Smooth muscle cell (in vitro differentiated cells): Measurements from ENCODE around the gene HSD11B1L. TPM values are rescaled to one million over a fixed set of nuclear protein-coding genes. Genes with fewer than 3 reads are reported as not detected.
A peak's percentile ranks its signal among the peaks of the same experiment; 100 is the strongest.
"Not testable (repeated sequence)": the region's sequence is repeated elsewhere in the genome, so short reads cannot be mapped to it uniquely, and the experiment has no call there.

Experiments used
- DNase-seq: peaks from one replicate; lab custom pipeline; 2025; ENCODE audit not compliant: unreplicated experiment; lab: John Stamatoyannopoulos, UW
- H2AFZ ChIP-seq: fragments of 200-600 bp; sonication (generic); 2 replicates; pipeline ENCODE4 v1.6.0; 2016; ENCODE audit warnings: antibody characterized with exemption, low read depth, mild to moderate bottlenecking
- H3F3A ChIP-seq: fragments of 200-600 bp; sonication (generic); 2 replicates; pipeline ENCODE4 v1.6.0; 2017; ENCODE audit warnings: antibody characterized with exemption, low read depth
- H3K27ac ChIP-seq: fragments of 200-600 bp; sonication (generic); 2 replicates; pipeline ENCODE4 v1.5.1; 2016; ENCODE audit warnings: low read depth, mild to moderate bottlenecking
- H3K27me3 ChIP-seq: fragments of 200-600 bp; sonication (generic); 2 replicates; pipeline ENCODE4 v1.6.1; 2016; ENCODE audit warnings: low read depth, mild to moderate bottlenecking
- H3K36me3 ChIP-seq: fragments of 200-600 bp; sonication (generic); 2 replicates; pipeline ENCODE4 v1.5.1; 2016; ENCODE audit warnings: low read depth
- H3K4me1 ChIP-seq: fragments of 200-600 bp; sonication (generic); 2 replicates; pipeline ENCODE4 v1.5.1; 2016; ENCODE audit warnings: low read depth
- H3K4me2 ChIP-seq: fragments of 200-600 bp; sonication (generic); 2 replicates; pipeline ENCODE4 v1.6.0; 2016; ENCODE audit warnings: mild to moderate bottlenecking
- H3K4me3 ChIP-seq: fragments of 200-600 bp; sonication (generic); 2 replicates; pipeline ENCODE4 v1.5.1; 2016; ENCODE audit warnings: mild to moderate bottlenecking
- H3K79me2 ChIP-seq: fragments of 200-600 bp; sonication (generic); 2 replicates; pipeline ENCODE4 v1.6.0; 2016; ENCODE audit warnings: low read depth, mild to moderate bottlenecking
- H3K9ac ChIP-seq: fragments of 200-600 bp; sonication (generic); 2 replicates; pipeline ENCODE4 v1.6.0; 2016; ENCODE audit warnings: low read depth
- H3K9me3 ChIP-seq: fragments of 200-600 bp; sonication (generic); replicated peaks from 2 replicates; pipeline ENCODE4 v1.5.1; 2016; ENCODE audit warnings: low read depth
- H4K20me1 ChIP-seq: fragments of 200-600 bp; sonication (generic); 2 replicates; pipeline ENCODE4 v1.6.0; 2016; ENCODE audit warnings: low read depth
- WGBS: methylation state at CpG from one replicate; pipeline ENCODE4 v1.1.7; 2016; ENCODE audit warnings: low lambda C conversion rate; 5-methylcytosine and 5-hydroxymethylcytosine counted together
- polyA plus RNA-seq: library from polyadenylated mRNA; unstranded; fragments of >200 nt; fragmentation: Nextera tagmentation; extraction: Ambion mirVana; gene quantifications from 2 replicates; pipeline ENCODE4 v1.2.1, GENCODE V29; 2016
- total RNA-seq: library from RNA; depleted of rRNA; stranded (reverse); fragments of >200 nt; gene quantifications from 2 replicates; pipeline ENCODE4 v1.2.3, GENCODE V29; 2014
- TF ChIP-seq, protein P1 (sequence below): fragments of 200-600 bp; sonication (generic); IDR thresholded peaks from 2 replicates; pipeline ENCODE4 v1.5.1; 2017; ENCODE audit warnings: borderline replicate concordance, mild to moderate bottlenecking, antibody characterized with exemption; ENCODE audit not compliant: insufficient read depth, poor library complexity, severe bottlenecking

HSD11B1L gene
- total and polyA plus RNA-seq, 2 experiments from 2014 or later: 28.0 to 28.4 TPM

DNA sequence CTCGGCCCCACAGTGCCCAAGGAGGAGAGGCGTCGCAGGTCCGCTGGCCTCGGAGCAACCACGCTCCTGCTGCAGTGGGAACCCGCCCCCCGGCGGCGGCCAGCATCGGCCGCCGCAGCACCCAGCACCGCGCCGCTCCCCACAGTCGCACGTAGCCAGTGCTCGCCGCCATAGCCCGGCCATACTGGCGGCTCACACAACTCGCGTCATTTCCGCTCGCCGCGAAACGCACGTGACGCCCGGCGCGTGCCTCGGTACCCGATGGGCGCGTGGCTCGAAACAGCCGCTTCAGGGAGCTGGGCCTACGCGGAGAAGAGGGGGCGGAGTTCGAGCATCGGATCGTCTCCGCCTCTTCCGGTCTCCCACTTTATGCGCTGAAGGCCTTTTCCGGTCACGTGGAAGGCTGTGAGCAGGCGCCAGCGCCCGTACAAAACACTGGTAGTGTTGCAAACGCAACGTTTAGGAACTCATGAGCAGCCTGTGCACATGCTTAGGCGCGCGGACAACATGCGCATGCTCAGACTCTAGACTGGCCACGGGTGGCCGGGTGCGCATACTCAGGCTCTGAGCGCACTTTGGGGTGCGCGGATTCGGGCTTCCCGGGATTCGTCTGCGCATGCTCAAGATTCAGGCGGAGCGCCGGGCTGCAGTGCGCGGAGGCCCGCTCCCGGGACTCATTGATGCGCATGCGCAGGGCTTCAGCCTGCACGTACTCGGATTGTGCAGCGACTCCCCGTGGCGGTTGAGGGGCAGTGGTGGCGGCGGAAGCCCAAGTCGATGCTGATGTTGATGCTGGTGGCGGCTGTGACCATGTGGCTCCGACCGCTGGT lies 39.3 kb downstream of the HSD11B1L start, which contains the start of the genes CATSPERD and LONP1:
Gene CATSPERD (plus strand): TSS at position 677 of the 830 bp plus-strand sequence. CDS start 101 bp downstream, at position 778.
Gene LONP1 (minus strand): TSS at position 186 of the 830 bp plus-strand sequence. CDS start 14 bp downstream, at position 172.
- H3K9ac ChIP-seq: peak within 1 kb of the TSS; percentile 94
- H3K36me3 ChIP-seq: no peaks in the 10 kb centered on the region
- peak; percentile 99 for DNase-seq
- WGBS: under 1% methylated on average over 74 of the region's 90 CpGs
- peaks cover 32% of the 10 kb centered on the region for H4K20me1 ChIP-seq
- H3K27me3 ChIP-seq: no peaks in the 10 kb centered on the region
- peaks cover 10% of the 10 kb centered on the region for H3K4me1 ChIP-seq
- H3K27ac ChIP-seq: peak within 1 kb of the TSS; percentile 98
- H3K79me2 ChIP-seq: peaks cover 37% of the 10 kb centered on the region
- TF ChIP-seq, protein P1, sequence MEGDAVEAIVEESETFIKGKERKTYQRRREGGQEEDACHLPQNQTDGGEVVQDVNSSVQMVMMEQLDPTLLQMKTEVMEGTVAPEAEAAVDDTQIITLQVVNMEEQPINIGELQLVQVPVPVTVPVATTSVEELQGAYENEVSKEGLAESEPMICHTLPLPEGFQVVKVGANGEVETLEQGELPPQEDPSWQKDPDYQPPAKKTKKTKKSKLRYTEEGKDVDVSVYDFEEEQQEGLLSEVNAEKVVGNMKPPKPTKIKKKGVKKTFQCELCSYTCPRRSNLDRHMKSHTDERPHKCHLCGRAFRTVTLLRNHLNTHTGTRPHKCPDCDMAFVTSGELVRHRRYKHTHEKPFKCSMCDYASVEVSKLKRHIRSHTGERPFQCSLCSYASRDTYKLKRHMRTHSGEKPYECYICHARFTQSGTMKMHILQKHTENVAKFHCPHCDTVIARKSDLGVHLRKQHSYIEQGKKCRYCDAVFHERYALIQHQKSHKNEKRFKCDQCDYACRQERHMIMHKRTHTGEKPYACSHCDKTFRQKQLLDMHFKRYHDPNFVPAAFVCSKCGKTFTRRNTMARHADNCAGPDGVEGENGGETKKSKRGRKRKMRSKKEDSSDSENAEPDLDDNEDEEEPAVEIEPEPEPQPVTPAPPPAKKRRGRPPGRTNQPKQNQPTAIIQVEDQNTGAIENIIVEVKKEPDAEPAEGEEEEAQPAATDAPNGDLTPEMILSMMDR: peak; percentile 76
- H3K9me3 ChIP-seq: no peaks in the 10 kb centered on the region
- H3K4me3 ChIP-seq: peak within 1 kb of the TSS; percentile 64
- peak within 1 kb of the TSS; percentile 75 for H2AFZ ChIP-seq
- H3K4me2 ChIP-seq: peak within 1 kb of the TSS; percentile 96
- peaks cover 12% of the 10 kb centered on the region for H3F3A ChIP-seq

DNA sequence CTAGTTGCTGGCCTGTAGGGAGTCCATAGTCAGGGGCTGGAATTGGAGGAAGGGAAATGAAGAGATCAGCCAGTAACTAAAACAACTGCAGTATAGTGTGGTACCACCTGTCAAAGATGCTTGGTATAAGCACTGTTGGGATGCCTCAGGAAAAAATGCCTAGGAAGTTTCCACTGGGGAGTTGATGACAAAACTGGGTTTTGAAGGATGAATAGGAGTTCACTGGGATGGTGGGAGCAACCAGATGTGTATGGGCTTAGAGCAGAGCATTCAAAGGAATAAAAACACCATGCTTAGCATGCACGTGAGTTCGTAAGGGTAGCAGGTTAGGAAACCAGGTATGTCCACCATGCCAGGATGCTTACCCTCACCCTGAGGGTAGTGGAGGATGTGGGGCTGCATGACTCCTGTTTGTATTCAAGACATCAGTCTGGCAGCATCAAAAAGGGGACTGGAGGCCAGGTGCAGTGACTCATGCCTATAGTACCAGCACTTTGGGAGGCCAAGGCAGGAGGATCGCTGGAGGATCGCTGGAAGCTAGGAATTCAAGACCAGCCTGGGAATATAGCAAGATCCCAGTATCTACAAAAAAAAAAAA lies 46.7 kb downstream of the HSD11B1L start:
- no peak for DNase-seq
- Histone ChIP-seq H3K4me2 (no peak overlapping the region), H3K36me3 (no peaks in the 10 kb centered on the region), H2AFZ (no peak overlapping the region), H4K20me1 (no peaks in the 10 kb centered on the region), H3K9me3 (no peaks in the 10 kb centered on the region), H3F3A (no peaks in the 10 kb centered on the region), H3K79me2 (no peaks in the 10 kb centered on the region), H3K9ac (no peak overlapping the region), H3K27me3 (no peaks in the 10 kb centered on the region), H3K27ac (no peak overlapping the region), H3K4me3 (no peak overlapping the region), H3K4me1 (no peaks in the 10 kb centered on the region)
- WGBS: 97% methylated on average over 4 of the region's 4 CpGs
- TF ChIP-seq, protein P1: no peak

DNA sequence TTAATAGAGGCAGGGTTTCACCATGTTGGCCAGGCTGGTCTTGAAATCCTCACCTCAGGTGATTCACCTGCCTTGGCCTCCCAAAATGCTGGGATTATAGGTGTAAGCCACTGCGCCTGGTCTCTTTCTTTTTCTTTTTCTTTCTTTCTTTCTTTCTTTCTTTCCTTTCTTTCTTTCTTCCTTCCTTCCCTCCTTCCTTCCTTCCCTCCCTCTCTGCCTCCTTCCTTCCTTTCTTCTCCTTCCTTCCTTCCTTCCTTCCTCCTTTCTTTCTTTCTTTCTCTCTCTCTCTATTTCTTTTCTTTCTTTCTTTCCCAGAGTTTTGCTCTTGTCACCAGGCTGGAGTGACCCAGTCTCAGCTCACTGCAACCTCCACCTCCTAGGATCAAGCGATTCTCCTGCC lies 52.3 kb downstream of the HSD11B1L start:
- not testable (repeated sequence) for H3K4me2 ChIP-seq, H3F3A ChIP-seq, H3K27ac ChIP-seq, DNase-seq, H3K9ac ChIP-seq, H3K27me3 ChIP-seq, H3K4me1 ChIP-seq, H3K4me3 ChIP-seq, H3K79me2 ChIP-seq, H4K20me1 ChIP-seq, H2AFZ ChIP-seq, H3K9me3 ChIP-seq, H3K36me3 ChIP-seq
- WGBS: 88% methylated on average over 2 of the region's 2 CpGs

Other genes starting within 250 kb of the HSD11B1L start
- gene ZNRF4, start 225.6 kb upstream of the HSD11B1L start, total RNA-seq: not detected in 2 replicates
- gene ZNRF4, start 225.6 kb upstream of the HSD11B1L start, polyA plus RNA-seq: not detected in 2 replicates
- 2.9 and 6.2 TPM in 2 replicates for gene TINCR, start 113.1 kb upstream of the HSD11B1L start, total RNA-seq
- gene TINCR, start 113.1 kb upstream of the HSD11B1L start, polyA plus RNA-seq: 2.2 and 5.7 TPM in 2 replicates
- 10.9 and 44.9 TPM in 2 replicates for gene SAFB2, start 58.3 kb upstream of the HSD11B1L start, total RNA-seq
- gene SAFB2, start 58.3 kb upstream of the HSD11B1L start, polyA plus RNA-seq: 28.9 and 40.6 TPM in 2 replicates
- 22.8 and 29.4 TPM in 2 replicates for gene SAFB, start 57.9 kb upstream of the HSD11B1L start, total RNA-seq
- 68.3 and 74.3 TPM in 2 replicates for gene SAFB, start 57.9 kb upstream of the HSD11B1L start, polyA plus RNA-seq
- 29.8 and 45.2 TPM in 2 replicates for gene MICOS13, start 511 bp upstream of the HSD11B1L start, total RNA-seq
- 143 and 151 TPM in 2 replicates for gene MICOS13, start 511 bp upstream of the HSD11B1L start, polyA plus RNA-seq
- 591 and 641 TPM in 2 replicates for gene RPL36, start 9.3 kb downstream of the HSD11B1L start, total RNA-seq
- 1,079 and 1,182 TPM in 2 replicates for gene RPL36, start 9.3 kb downstream of the HSD11B1L start, polyA plus RNA-seq
- 30.2 and 31.6 TPM in 2 replicates for gene LONP1, start 39.1 kb downstream of the HSD11B1L start, total RNA-seq
- gene LONP1, start 39.1 kb downstream of the HSD11B1L start, polyA plus RNA-seq: 67.7 and 82.6 TPM in 2 replicates
- not detected in 2 replicates for gene CATSPERD, start 39.6 kb downstream of the HSD11B1L start, total RNA-seq
- gene CATSPERD, start 39.6 kb downstream of the HSD11B1L start, polyA plus RNA-seq: not detected in 2 replicates
- 1.5 and 2.2 TPM in 2 replicates for gene PRR22, start 103.7 kb downstream of the HSD11B1L start, total RNA-seq
- 0.65 and 1.7 TPM in 2 replicates for gene PRR22, start 103.7 kb downstream of the HSD11B1L start, polyA plus RNA-seq
- 12.8 and 19.7 TPM in 2 replicates for gene DUS3L, start 110.1 kb downstream of the HSD11B1L start, total RNA-seq
- 18.5 and 19.0 TPM in 2 replicates for gene DUS3L, start 110.1 kb downstream of the HSD11B1L start, polyA plus RNA-seq
- gene NRTN, start 124.0 kb downstream of the HSD11B1L start, total RNA-seq: 2.2 TPM in 1 of 2 replicates, not detected in the other
- gene NRTN, start 124.0 kb downstream of the HSD11B1L start, polyA plus RNA-seq: 5.4 and 5.7 TPM in 2 replicates
- 0.22 TPM in 1 of 2 replicates, not detected in the other for gene FUT6, start 158.7 kb downstream of the HSD11B1L start, total RNA-seq
- not detected in 2 replicates for gene FUT6, start 158.7 kb downstream of the HSD11B1L start, polyA plus RNA-seq
- 0.18 and 0.58 TPM in 2 replicates for gene FUT3, start 170.4 kb downstream of the HSD11B1L start, total RNA-seq
- 0.24 TPM in 1 of 2 replicates, not detected in the other for gene FUT3, start 170.4 kb downstream of the HSD11B1L start, polyA plus RNA-seq
- gene FUT5, start 189.5 kb downstream of the HSD11B1L start, total RNA-seq: not detected in 2 replicates
- 0.97 TPM in 1 of 2 replicates, not detected in the other for gene FUT5, start 189.5 kb downstream of the HSD11B1L start, polyA plus RNA-seq
- 169 and 209 TPM in 2 replicates for gene NDUFA11, start 222.8 kb downstream of the HSD11B1L start, total RNA-seq
- 487 and 493 TPM in 2 replicates for gene NDUFA11, start 222.8 kb downstream of the HSD11B1L start, polyA plus RNA-seq
- 0.36 and 3.6 TPM in 2 replicates for gene VMAC, start 223.8 kb downstream of the HSD11B1L start, total RNA-seq
- gene VMAC, start 223.8 kb downstream of the HSD11B1L start, polyA plus RNA-seq: 0.95 and 2.6 TPM in 2 replicates
- gene CAPS, start 233.2 kb downstream of the HSD11B1L start, total RNA-seq: 4.6 and 17.3 TPM in 2 replicates
- gene CAPS, start 233.2 kb downstream of the HSD11B1L start, polyA plus RNA-seq: 5.1 and 13.0 TPM in 2 replicates